HG03039 (cell line): Measurements from ENCODE around the gene DYNC1H1.

Experiments used
- ATAC-seq: cut with Tn5 transposase; IDR thresholded peaks from one replicate; pipeline ENCODE4 v1.9.1; 2021; ENCODE audit warnings: mild to moderate bottlenecking, moderate library complexity; ENCODE audit not compliant: unreplicated experiment

The DYNC1H1 gene

GRCh38 chr14:101964297-101965180 lies at the start of gene DYNC1H1:
Gene DYNC1H1, plus strand, starts transcription at chr14:101964573. Its CDS starts 119 bp downstream, at chr14:101964692.
- ATAC-seq: peak; percentile 80

GRCh38 chr14:101915871-101916815 lies 48.2 kb upstream of the DYNC1H1 start:
- no peak for ATAC-seq

DNA sequence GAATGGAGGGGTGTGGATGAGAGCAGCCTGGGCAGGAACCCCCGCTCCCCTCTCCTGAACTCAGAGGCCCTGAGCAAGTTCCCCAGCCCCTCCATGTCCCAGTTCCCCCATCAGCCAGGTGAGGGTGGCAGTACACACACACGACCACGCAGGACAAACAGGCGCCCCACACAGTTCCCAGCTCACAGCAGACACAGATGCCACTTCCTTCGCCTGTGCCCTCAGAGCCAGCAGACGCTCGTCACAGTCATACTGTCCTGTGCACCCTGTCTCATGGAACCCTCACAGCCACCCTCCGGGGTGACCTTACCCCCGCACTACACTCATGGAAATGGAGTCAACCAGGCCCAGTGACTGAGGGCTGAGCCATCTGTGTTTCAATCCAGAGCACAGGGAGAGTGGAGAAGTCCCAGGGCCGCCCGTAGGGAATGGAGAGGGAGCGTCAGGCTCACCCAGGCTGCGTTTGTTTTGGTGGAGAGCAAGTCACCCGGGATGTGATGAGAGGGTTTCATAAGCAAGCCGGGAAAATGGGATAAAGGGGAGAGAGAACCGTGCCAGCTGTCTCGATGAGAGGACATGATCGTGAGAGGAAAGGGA lies 47.5 kb upstream of the DYNC1H1 start:
- no peak for ATAC-seq

DNA sequence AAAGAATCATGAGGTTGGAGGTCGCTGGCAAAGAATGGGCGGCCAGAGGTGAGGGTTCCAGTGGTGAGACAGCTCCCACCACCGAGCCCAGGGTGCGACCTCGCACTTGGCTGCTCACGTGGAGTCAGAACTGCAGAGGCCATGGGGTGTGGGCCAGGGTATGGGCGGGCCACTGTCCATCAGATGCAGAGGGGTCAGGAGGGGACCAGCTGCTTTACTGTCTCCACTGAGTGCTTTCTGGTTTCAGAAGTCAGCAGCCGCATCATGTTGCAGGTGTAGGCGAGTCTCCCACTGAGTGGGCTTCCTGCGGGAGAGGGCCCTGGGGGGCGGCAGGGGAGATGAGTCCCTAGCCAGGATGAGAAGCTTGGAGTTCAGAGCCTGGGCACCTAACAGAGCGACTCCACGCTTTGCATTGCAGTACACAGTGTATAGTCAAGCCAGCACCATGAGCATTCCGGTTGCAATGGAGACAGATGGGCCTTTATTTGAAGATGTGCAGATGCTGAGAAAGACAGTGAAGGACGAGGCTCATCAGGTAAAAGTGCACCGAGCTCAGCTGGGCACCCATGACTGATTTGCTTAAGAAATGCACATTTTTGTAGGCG lies 46.9 kb upstream of the DYNC1H1 start:
- no peak for ATAC-seq

GRCh38 chr14:101918065-101918989 lies 46.0 kb upstream of the DYNC1H1 start:
- ATAC-seq: no peak

GRCh38 chr14:101920271-101920670 lies 44.1 kb upstream of the DYNC1H1 start:
- no peak for ATAC-seq

- ATAC-seq: no peak
Measured at GRCh38 chr14:101922866-101923265, 41.5 kb upstream of the DYNC1H1 start.

- no peak for ATAC-seq
Measured at GRCh38 chr14:101925152-101925551, 39.2 kb upstream of the DYNC1H1 start.

DNA sequence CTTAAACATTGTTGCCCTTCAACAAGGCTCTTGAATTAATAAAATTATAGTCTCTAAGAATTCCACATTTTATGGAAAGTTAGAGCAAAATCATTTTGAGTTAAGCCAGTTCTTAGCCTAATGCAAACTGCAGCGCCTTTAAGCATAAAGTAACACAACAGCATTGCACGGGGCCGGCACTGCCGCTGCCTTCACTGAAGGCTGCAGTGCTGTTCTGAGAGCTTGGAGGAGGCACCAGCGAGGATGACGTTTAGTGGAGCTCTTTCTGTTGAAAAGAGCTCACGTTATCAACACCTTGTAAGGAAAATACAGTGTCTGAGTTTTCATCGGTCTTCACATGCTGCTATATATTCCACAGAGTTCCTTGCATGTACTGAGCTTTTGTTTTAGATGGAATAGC lies 38.3 kb upstream of the DYNC1H1 start:
- no peak for ATAC-seq

GRCh38 chr14:101926620-101927019 lies 37.8 kb upstream of the DYNC1H1 start:
- ATAC-seq: no peak

GRCh38 chr14:101927859-101928258 lies 36.5 kb upstream of the DYNC1H1 start:
- ATAC-seq: no peak

DNA sequence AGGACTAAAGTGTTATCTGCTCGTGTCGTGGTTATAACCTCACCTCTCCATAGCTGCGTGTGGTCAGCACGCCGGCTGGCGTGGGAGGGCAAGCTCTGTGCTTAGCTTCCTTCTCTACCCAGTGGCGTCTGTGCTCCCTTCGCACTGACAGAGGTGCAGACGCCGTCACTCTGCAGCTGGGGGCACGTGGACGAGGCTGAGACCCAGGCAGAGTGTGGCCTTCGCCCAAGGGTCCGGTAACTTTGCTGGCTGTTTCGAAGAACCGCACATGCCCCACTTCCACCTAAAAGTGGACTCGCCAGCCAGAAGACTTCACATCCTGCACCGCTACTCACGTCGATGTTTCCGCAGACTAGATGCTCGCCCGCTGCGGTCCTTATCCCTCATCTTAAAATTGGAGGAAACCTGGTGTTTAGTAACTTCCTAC lies 35.9 kb upstream of the DYNC1H1 start:
- no peak for ATAC-seq

GRCh38 chr14:101929096-101929495 lies 35.3 kb upstream of the DYNC1H1 start:
- no peak for ATAC-seq

DNA sequence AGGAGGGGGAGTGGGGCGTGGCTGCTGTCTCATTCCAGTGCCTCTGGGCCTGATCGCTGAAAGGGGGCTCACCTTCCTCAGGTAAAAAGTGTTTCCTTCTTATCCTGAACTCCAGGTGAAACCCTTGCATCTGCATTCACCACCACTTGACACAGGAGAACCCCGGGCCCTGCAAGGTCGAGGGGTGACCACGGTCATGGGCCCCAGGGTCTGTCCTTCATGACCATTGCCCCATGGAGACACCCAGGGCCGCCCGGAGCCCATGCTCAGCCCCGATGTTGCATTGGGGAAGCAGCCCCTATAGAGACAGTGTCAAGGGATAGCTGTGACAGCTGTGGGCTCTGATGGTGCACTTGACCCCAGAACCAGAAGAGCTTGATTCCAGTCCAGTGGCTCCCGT lies 34.4 kb upstream of the DYNC1H1 start:
- no peak for ATAC-seq

GRCh38 chr14:101932673-101933072 lies 31.7 kb upstream of the DYNC1H1 start:
- no peak for ATAC-seq

DNA sequence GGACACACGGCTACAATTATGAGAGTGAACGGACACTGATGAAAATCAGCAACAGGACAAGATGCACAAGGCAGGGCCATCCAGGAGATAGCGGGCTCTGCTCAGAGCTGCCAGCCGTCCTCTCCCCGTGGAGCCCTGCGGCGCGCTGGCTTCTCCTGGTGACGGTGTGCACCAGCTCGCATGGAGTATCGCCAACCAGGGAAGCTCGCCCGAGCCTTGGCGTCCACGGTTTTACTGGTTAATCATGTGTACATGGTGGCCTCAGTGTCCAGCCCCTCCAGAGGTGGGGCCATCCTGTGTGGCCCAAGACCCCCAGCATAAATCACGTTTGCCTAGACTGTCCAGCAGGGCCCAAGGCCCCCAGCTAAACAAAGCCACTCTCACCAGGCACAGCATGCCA lies 31.2 kb upstream of the DYNC1H1 start:
- ATAC-seq: no peak

GRCh38 chr14:101934601-101935150 lies 29.7 kb upstream of the DYNC1H1 start:
- no peak for ATAC-seq

- ATAC-seq: no peak
Measured at GRCh38 chr14:101937926-101938767, 26.2 kb upstream of the DYNC1H1 start.
